T-helper 2 cell treated with Interferon-gamma antibody and Interleukin-4, amounts not matched to agents 5 μg/mL and 100 μg/mL, for 36 hours (primary cell): ENCODE data around the gene TEX10.

Experiments
- DNase-seq: peaks from one replicate; pipeline ENCODE4 v3.0.0; 2021; ENCODE audit warnings: low spot score
- H3K27ac Mint-ChIP-seq: one replicate; pipeline ENCODE4 v1.8.0; 2021; ENCODE audit warnings: mild to moderate bottlenecking, mixed read lengths
- H3K27me3 Mint-ChIP-seq: one replicate; pipeline ENCODE4 v1.8.0; 2021; ENCODE audit warnings: low read depth, mixed read lengths
- H3K36me3 Mint-ChIP-seq: one replicate; pipeline ENCODE4 v1.8.0; 2021; ENCODE audit warnings: low read depth, mixed read lengths
- H3K4me1 Mint-ChIP-seq: one replicate; pipeline ENCODE4 v1.8.0; 2021; ENCODE audit warnings: low read depth, mixed read lengths
- H3K4me3 Mint-ChIP-seq: one replicate; pipeline ENCODE4 v1.8.0; 2022; ENCODE audit warnings: mild to moderate bottlenecking, moderate library complexity, mixed read lengths
- H3K9me3 Mint-ChIP-seq: one replicate; pipeline ENCODE4 v1.8.0; 2021; ENCODE audit warnings: mixed read lengths

TEX10 gene

GRCh38 chr9:100317706-100318105, 35.0 kb downstream of the TEX10 start:
- no peak for DNase-seq
- no peak overlapping the region for H3K4me3 Mint-ChIP-seq
- peaks cover 51% of the 10 kb centered on the region for H3K36me3 Mint-ChIP-seq
- H3K9me3 Mint-ChIP-seq: peaks cover under 1% of the 10 kb centered on the region
- no peaks in the 10 kb centered on the region for H3K27me3 Mint-ChIP-seq
- no peak overlapping the region for H3K27ac Mint-ChIP-seq
- H3K4me1 Mint-ChIP-seq: peaks cover 2% of the 10 kb centered on the region

DNA sequence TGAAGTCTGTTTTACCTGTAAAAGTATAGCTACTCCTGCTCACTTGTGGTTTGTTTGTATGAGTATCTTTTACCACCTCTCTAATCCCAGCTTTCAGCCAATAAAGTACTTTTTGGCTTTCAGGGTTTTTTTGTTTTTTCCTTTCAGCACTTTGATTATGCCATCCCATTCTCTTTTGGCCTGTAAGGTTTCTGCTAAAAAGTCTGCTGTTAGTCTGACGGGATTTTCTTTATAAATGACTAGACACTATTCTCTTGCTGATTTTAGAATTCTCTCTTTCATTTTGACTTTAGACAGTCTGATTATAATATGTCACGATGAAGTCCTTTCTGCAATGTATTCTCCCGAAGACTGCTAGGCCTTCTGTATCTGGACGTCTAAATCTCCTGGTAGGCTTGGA, 37.2 kb downstream of the TEX10 start:
- Mint-ChIP-seq H3K27ac (no peak overlapping the region), H3K4me1 (peaks cover 10% of the 10 kb centered on the region), H3K4me3 (no peak overlapping the region), H3K9me3 (peaks cover 3% of the 10 kb centered on the region), H3K27me3 (no peaks in the 10 kb centered on the region), H3K36me3 (peaks cover 66% of the 10 kb centered on the region)
- DNase-seq: no peak

- Mint-ChIP-seq H3K27ac (no peak overlapping the region), H3K36me3 (peaks cover 62% of the 10 kb centered on the region), H3K27me3 (no peaks in the 10 kb centered on the region), H3K4me1 (peaks cover 10% of the 10 kb centered on the region), H3K4me3 (no peak overlapping the region), H3K9me3 (peaks cover 3% of the 10 kb centered on the region)
- DNase-seq: no peak
These were observed 42.8 kb downstream of the TEX10 start for GRCh38 chr9:100309992-100310391.

- H3K9me3 Mint-ChIP-seq: peaks cover 3% of the 10 kb centered on the region
- DNase-seq: no peak
- H3K4me1 Mint-ChIP-seq: peaks cover 10% of the 10 kb centered on the region
- H3K27me3 Mint-ChIP-seq: no peaks in the 10 kb centered on the region
- no peak overlapping the region for H3K4me3 Mint-ChIP-seq
- no peak overlapping the region for H3K27ac Mint-ChIP-seq
- H3K36me3 Mint-ChIP-seq: peaks cover 62% of the 10 kb centered on the region
These were observed 43.7 kb downstream of the TEX10 start for GRCh38 chr9:100308965-100309564.

- Mint-ChIP-seq H3K4me3 (no peak overlapping the region), H3K9me3 (no peaks in the 10 kb centered on the region), H3K27me3 (no peaks in the 10 kb centered on the region), H3K36me3 (peaks cover 70% of the 10 kb centered on the region), H3K4me1 (peaks cover 8% of the 10 kb centered on the region), H3K27ac (no peak overlapping the region)
- no peak for DNase-seq
These were observed 45.7 kb downstream of the TEX10 start for GRCh38 chr9:100307080-100307479.

DNA sequence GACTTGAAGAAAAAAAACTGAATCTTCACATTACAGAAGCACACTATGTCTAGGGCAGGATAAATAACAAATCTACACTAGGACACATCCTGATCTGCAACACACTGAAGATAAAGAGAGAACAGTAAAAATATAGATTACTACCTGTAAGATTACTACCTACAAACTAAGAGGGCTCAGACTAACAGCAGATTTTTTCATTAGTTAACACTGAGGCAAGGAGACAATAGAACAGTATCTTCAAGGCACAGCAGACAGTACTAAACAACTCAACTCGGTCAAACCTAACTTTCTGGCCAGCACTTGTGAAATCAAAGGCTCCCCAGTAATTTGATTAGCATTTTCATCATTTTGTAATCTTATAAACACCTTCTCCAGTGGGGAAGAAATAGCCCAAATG, 46.5 kb downstream of the TEX10 start:
- Mint-ChIP-seq H3K27ac (no peak overlapping the region), H3K4me1 (peaks cover 4% of the 10 kb centered on the region), H3K36me3 (peaks cover 66% of the 10 kb centered on the region), H3K4me3 (no peak overlapping the region), H3K9me3 (no peaks in the 10 kb centered on the region), H3K27me3 (no peaks in the 10 kb centered on the region)
- DNase-seq: no peak

GRCh38 chr9:100303747-100304146, 49.0 kb downstream of the TEX10 start:
- no peaks in the 10 kb centered on the region for H3K9me3 Mint-ChIP-seq
- peaks cover 63% of the 10 kb centered on the region for H3K36me3 Mint-ChIP-seq
- peaks cover 2% of the 10 kb centered on the region for H3K4me1 Mint-ChIP-seq
- H3K27ac Mint-ChIP-seq: no peak overlapping the region
- no peak overlapping the region for H3K4me3 Mint-ChIP-seq
- no peaks in the 10 kb centered on the region for H3K27me3 Mint-ChIP-seq
- no peak for DNase-seq

- Mint-ChIP-seq H3K36me3 (peaks cover 41% of the 10 kb centered on the region), H3K27me3 (no peaks in the 10 kb centered on the region), H3K4me1 (no peaks in the 10 kb centered on the region), H3K27ac (no peak overlapping the region), H3K4me3 (no peak overlapping the region), H3K9me3 (no peaks in the 10 kb centered on the region)
- no peak for DNase-seq
These were observed 54.4 kb downstream of the TEX10 start for GRCh38 chr9:100298378-100298777.

DNA sequence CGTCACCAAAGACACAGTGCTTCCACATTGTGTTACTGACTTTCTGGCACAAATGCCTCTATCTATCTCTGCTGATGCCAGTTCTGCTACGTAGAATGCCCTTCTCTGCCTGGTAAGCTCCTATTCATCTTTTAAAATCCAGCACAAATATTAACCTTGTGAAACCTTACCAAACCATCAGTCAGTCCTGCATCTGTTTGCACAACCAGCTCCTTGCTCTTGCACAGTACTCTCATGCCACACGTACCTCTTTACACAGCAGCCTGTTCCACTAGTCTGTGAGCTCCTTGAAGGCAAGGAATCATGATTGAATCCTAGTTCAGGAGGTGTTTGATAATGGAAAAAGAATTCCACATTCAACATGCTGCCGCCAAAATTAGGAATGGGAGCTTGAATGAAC, 56.3 kb downstream of the TEX10 start:
- no peaks in the 10 kb centered on the region for H3K9me3 Mint-ChIP-seq
- H3K36me3 Mint-ChIP-seq: peaks cover 35% of the 10 kb centered on the region
- no peak for DNase-seq
- H3K4me3 Mint-ChIP-seq: no peak overlapping the region
- H3K27me3 Mint-ChIP-seq: no peaks in the 10 kb centered on the region
- no peak overlapping the region for H3K27ac Mint-ChIP-seq
- no peaks in the 10 kb centered on the region for H3K4me1 Mint-ChIP-seq

DNA sequence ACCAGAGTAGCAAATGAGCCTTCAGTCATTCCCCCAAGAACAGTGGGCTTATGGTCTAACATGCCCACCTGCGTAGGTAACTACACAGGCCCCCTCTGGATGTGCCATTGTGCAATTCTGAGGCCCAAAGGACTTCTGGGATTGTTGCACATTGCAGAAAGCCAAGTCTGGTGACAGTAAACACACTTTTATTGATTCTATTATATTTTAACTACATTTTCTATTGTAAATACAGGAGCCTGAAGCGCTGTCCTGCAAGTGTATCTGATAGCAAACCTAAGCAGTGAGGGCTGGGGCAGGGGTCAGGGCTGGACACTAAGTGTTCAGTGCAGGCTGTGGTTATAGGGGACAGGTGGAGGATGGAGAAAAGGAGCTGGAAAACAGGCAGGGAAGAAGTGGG, 57.5 kb downstream of the TEX10 start:
- no peak for DNase-seq
- Mint-ChIP-seq H3K36me3 (peaks cover 28% of the 10 kb centered on the region), H3K4me3 (no peak overlapping the region), H3K27me3 (no peaks in the 10 kb centered on the region), H3K4me1 (no peaks in the 10 kb centered on the region), H3K27ac (peak overlapping the region; percentile 16), H3K9me3 (no peaks in the 10 kb centered on the region)

GRCh38 chr9:100294806-100295205, 57.9 kb downstream of the TEX10 start:
- Mint-ChIP-seq H3K9me3 (no peaks in the 10 kb centered on the region), H3K4me1 (no peaks in the 10 kb centered on the region), H3K27ac (no peak overlapping the region), H3K4me3 (no peak overlapping the region), H3K27me3 (no peaks in the 10 kb centered on the region), H3K36me3 (peaks cover 32% of the 10 kb centered on the region)
- no peak for DNase-seq

DNA sequence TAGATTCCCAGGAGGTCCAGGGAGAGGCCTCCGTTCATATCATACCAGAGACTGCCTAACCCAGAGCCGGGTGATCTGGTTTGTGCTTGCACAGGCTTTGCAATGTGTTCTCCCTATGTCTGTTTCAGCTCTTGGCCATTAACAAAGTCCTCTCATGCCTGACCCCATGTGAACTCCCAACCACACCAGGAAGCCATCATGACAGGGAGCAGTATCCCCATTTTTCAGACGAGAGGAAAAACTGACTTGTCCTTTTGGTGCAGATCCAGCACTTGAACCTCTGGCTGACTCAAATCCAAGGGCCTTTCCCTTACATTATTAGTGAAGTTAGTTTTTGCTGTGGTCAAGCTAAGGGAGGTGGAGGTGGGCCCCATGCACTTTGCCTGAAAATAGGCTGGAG, 58.4 kb downstream of the TEX10 start:
- no peak overlapping the region for H3K4me3 Mint-ChIP-seq
- no peak for DNase-seq
- no peaks in the 10 kb centered on the region for H3K4me1 Mint-ChIP-seq
- no peaks in the 10 kb centered on the region for H3K9me3 Mint-ChIP-seq
- peaks cover 33% of the 10 kb centered on the region for H3K36me3 Mint-ChIP-seq
- no peaks in the 10 kb centered on the region for H3K27me3 Mint-ChIP-seq
- no peak overlapping the region for H3K27ac Mint-ChIP-seq

- Mint-ChIP-seq H3K27ac (no peak overlapping the region), H3K36me3 (peaks cover 42% of the 10 kb centered on the region), H3K27me3 (no peaks in the 10 kb centered on the region), H3K4me1 (no peaks in the 10 kb centered on the region), H3K9me3 (peaks cover 6% of the 10 kb centered on the region), H3K4me3 (no peak overlapping the region)
- no peak for DNase-seq
These were observed 60.3 kb downstream of the TEX10 start for GRCh38 chr9:100292414-100292813.

DNA sequence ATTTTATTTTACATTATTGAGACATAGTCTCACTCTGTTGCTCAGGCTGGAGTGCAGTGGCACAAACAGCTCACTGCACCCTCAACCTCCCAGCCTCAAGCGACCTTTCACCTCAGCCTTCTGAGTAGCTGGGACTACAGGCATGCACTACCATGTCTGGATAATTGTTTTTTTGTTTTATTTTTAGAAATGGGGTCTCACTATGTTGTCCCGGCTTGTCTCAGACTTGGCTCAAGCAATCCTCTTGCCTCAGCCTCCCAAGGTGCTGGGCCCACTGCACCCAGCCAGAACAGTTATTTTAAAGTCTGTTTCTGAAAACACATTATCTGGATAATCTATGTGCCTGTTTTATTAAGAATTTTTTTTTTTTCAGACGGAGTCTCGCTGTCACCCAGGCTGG, 62.0 kb downstream of the TEX10 start:
- no peak for DNase-seq
- Mint-ChIP-seq H3K9me3 (peaks cover 11% of the 10 kb centered on the region), H3K27ac (no peak overlapping the region), H3K4me3 (no peak overlapping the region), H3K27me3 (no peaks in the 10 kb centered on the region), H3K4me1 (no peaks in the 10 kb centered on the region), H3K36me3 (peaks cover 52% of the 10 kb centered on the region)

DNA sequence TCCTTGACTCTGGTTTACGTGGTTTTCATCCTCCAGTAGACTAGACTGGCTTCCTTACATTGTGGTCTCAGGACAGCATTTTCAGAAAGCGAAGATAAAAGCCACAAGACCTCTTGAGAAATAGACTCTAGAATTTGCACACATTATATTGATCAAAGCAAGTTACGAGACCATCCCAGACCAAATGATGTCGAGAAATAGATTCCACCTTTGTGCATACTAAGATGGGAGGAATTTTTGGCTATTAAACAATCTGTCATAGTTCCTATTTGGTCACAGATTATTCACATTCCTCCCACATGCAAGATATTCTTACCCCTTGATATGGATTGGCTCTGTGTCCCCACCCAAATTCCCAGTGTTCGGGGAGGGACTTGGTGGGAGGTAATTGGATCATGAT, 65.6 kb downstream of the TEX10 start:
- no peaks in the 10 kb centered on the region for H3K27me3 Mint-ChIP-seq
- H3K36me3 Mint-ChIP-seq: peaks cover 58% of the 10 kb centered on the region
- no peak overlapping the region for H3K27ac Mint-ChIP-seq
- H3K4me3 Mint-ChIP-seq: no peak overlapping the region
- no peak for DNase-seq
- H3K9me3 Mint-ChIP-seq: peaks cover 23% of the 10 kb centered on the region
- peaks cover 2% of the 10 kb centered on the region for H3K4me1 Mint-ChIP-seq
